K562 (cell line): ENCODE measurements around the gene ZFP36.

Source experiments
- LEF1 ChIP-seq: fragments of 450-650 bp; IDR thresholded peaks from 2 replicates; pipeline ENCODE4 v1.6.1; 2016; ENCODE audit warnings: mild to moderate bottlenecking
- TF ChIP-seq, protein P1 (sequence below): fragments of 450-650 bp; IDR thresholded peaks from 2 replicates; pipeline ENCODE4 v1.6.1; 2017; ENCODE audit warnings: antibody characterized with exemption, mild to moderate bottlenecking

DNA sequence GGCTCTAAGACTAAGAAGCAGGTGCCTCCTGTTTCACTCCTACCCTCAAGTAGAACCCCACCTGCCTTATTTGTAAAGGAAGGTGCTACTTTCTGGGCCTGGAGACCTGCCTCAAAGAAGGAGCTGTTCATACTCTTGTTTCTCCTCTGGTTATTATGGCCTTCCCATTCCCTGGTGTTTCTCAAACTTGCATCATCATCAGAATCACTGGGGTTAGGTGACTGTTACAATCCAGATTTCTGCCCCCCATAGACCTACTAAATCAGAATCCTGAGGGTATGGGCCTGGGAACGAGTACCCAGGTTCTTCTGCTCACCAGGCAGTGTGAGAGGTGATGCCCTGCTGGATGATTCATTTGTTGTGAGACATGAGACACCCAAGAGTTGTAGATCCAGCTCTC, 46.0 kb upstream of the ZFP36 start:
- TF ChIP-seq LEF1: no peak
- TF ChIP-seq, protein P1, sequence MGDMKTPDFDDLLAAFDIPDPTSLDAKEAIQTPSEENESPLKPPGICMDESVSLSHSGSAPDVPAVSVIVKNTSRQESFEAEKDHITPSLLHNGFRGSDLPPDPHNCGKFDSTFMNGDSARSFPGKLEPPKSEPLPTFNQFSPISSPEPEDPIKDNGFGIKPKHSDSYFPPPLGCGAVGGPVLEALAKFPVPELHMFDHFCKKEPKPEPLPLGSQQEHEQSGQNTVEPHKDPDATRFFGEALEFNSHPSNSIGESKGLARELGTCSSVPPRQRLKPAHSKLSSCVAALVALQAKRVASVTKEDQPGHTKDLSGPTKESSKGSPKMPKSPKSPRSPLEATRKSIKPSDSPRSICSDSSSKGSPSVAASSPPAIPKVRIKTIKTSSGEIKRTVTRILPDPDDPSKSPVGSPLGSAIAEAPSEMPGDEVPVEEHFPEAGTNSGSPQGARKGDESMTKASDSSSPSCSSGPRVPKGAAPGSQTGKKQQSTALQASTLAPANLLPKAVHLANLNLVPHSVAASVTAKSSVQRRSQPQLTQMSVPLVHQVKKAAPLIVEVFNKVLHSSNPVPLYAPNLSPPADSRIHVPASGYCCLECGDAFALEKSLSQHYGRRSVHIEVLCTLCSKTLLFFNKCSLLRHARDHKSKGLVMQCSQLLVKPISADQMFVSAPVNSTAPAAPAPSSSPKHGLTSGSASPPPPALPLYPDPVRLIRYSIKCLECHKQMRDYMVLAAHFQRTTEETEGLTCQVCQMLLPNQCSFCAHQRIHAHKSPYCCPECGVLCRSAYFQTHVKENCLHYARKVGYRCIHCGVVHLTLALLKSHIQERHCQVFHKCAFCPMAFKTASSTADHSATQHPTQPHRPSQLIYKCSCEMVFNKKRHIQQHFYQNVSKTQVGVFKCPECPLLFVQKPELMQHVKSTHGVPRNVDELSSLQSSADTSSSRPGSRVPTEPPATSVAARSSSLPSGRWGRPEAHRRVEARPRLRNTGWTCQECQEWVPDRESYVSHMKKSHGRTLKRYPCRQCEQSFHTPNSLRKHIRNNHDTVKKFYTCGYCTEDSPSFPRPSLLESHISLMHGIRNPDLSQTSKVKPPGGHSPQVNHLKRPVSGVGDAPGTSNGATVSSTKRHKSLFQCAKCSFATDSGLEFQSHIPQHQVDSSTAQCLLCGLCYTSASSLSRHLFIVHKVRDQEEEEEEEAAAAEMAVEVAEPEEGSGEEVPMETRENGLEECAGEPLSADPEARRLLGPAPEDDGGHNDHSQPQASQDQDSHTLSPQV: no peak
